Common myeloid progenitor, CD34-positive (primary cell): ENCODE results near the gene BANF1.

Experiments
- CTCF ChIA-PET: fragments of 350-600 bp; sonication (Branson Sonifier 250); formaldehyde crosslinking; loops from one replicate; lab custom pipeline; 2021; ENCODE audit warnings: antibody characterized with exemption; lab: Charles Lee
- POLR2A ChIA-PET: fragments of 350-600 bp; sonication (Branson Sonifier 250); formaldehyde crosslinking; loops from one replicate; lab custom pipeline; 2021; ENCODE audit warnings: antibody characterized with exemption; lab: Charles Lee
- DNase-seq, 3 donors: peaks; one replicate each; pipeline versions ENCODE4 v3.0.0 to v3.0.0-alpha.2; 2013
- H3K27ac ChIP-seq, 2 experiments: 1 replicate in 1 of 2; 2 replicates in 1 of 2; pipeline ENCODE4 v1.7.0; 2013; ENCODE audit warnings: inconsistent platforms in 2 of 2, low read length in 2 of 2, mild to moderate bottlenecking in 2 of 2, low read depth in 1 of 2, moderate library complexity in 1 of 2; ENCODE audit not compliant: severe bottlenecking in 2 of 2, insufficient read depth in 1 of 2, poor library complexity in 1 of 2
- H3K27me3 ChIP-seq, 5 experiments: replicated peaks in 2 of 5; 1 replicate in 3 of 5; 2 replicates in 2 of 5; pipeline versions ENCODE4 v1.6.1 to v1.7.0; 2013; ENCODE audit warnings: low read length in 4 of 5, mild to moderate bottlenecking in 2 of 5, moderate library complexity in 2 of 5, inconsistent platforms in 1 of 5; ENCODE audit not compliant: insufficient read depth in 5 of 5, control insufficient read depth in 4 of 5
- H3K36me3 ChIP-seq, 4 experiments: 1 replicate in 2 of 4; 2 replicates in 2 of 4; pipeline versions ENCODE4 v1.6.1 to v1.7.0; 2013; ENCODE audit warnings: low read length in 3 of 4, control low read depth in 1 of 4, mild to moderate bottlenecking in 1 of 4; ENCODE audit not compliant: control insufficient read depth in 4 of 4, insufficient read depth in 4 of 4
- H3K4me1 ChIP-seq, 4 experiments: 1 replicate in 3 of 4; 2 replicates in 1 of 4; pipeline versions ENCODE4 v1.6.1 to v1.7.1; 2013; ENCODE audit warnings: low read length in 3 of 4, mild to moderate bottlenecking in 3 of 4, control low read depth in 1 of 4, inconsistent platforms in 1 of 4, moderate library complexity in 1 of 4; ENCODE audit not compliant: control insufficient read depth in 4 of 4, insufficient read depth in 4 of 4; ENCODE audit errors: control extremely low read depth in 1 of 4
- H3K4me3 ChIP-seq, 7 experiments: 1 replicate in 4 of 7; 2 replicates in 3 of 7; pipeline versions ENCODE4 v1.5.1 to v1.7.0; 2013; ENCODE audit warnings: mild to moderate bottlenecking in 7 of 7, low read length in 6 of 7, moderate library complexity in 6 of 7, inconsistent platforms in 2 of 7, low read depth in 2 of 7, control low read depth in 1 of 7; ENCODE audit not compliant: insufficient read depth in 4 of 7, control insufficient read depth in 1 of 7; ENCODE audit errors: extremely low read depth in 1 of 7
- H3K9me3 ChIP-seq, 5 experiments: 1 replicate in 4 of 5; 2 replicates in 1 of 5; pipeline versions ENCODE4 v1.6.1 to v1.7.1; 2013; ENCODE audit warnings: low read length in 4 of 5, mild to moderate bottlenecking in 2 of 5, inconsistent platforms in 1 of 5, low read depth in 1 of 5, moderate library complexity in 1 of 5; ENCODE audit not compliant: control insufficient read depth in 4 of 5, insufficient read depth in 2 of 5; ENCODE audit errors: control extremely low read depth in 1 of 5
- WGBS: methylation state at CpG from one replicate; pipeline ENCODE4 v1.1.5; 2013; ENCODE audit not compliant: insufficient coverage; 5-methylcytosine and 5-hydroxymethylcytosine counted together

BANF1 gene

DNA sequence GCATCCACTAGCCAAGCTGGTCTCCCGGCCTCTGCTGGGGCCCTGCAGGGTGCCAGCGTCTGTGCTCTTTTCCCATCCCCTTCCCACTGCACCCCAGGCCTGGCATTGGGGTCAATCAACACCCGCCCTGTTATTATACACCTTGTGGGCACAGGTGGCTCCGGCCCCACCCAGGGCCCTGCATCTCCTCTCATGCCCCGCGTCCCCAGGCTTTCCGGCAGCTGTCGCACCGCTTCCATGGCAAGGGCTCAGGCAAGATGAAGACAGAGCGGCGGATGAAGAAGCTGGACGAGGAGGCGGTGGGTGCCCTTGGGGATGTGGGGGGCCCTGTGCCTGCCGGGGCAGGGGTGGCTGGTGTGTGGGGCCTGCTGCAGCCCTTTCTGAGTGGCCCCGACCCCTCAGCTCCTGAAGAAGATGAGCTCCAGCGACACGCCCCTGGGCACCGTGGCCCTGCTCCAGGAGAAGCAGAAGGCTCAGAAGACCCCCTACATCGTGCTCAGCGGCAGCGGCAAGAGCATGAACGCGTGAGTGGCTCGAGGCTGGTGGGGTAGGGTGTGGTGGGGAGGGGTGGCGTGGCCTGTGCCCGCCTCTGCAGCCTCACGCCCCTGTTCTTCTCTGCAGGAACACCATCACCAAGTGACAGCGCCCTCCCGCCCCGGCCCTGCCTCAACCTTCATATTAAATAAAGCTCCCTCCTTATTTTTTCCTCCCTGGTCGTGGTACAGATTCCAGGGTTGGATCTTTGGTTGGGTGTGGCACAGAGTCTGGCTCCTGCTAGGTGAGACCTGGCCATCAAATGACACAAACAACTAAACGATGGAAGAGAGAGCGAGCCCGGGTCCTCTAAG lies 23.7 kb upstream of the BANF1 start:
- Histone ChIP-seq H3K27me3 (no peaks in the 10 kb centered on the region), H3K4me3 (no peak overlapping the region), H3K4me1 (no peaks in the 10 kb centered on the region), H3K9me3 (no peaks in the 10 kb centered on the region), H3K27ac (no peak overlapping the region), H3K36me3 (peaks cover 6 to 48% (median 33%) of the 10 kb centered on the region in 4 experiments)
- POLR2A ChIA-PET: no interaction called here
- no peak for DNase-seq
- CTCF ChIA-PET: interaction anchor here (1.9 kb wide), 1 partner anchor 87 kb away, joined by 7 read pairs; the partner anchor contains the start of gene CCDC85B
- 97% methylated on average over 17 of the region's 34 CpGs for WGBS

DNA sequence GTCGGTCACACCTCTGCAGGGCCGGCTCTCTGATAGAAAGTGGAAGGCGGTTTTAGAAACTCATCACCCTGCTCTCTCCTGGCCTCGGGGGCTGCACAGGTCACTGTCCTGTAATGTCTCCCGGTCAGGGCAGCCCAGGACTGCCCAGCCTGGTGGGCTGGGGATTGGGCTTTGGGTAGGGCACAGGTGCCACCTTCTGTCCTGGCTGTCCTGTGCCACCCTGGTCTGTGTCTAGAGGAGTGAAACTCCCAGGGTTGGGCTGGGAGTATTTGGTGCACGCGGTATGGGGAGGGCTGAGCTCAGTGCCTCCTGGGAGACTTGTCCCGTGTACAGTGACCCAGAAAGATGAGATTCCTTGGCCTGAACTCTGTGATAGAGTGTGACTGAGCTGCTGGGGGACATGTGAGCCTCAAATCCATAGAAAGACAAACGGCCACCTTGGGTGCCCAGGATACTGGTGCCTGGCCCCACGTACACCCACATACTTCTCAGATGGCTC lies 23.0 kb upstream of the BANF1 start:
- ChIA-PET POLR2A (no interaction called here), CTCF (interaction anchor here (1.1 to 1.9 kb wide), 2 partner anchors 88 to 95 kb away, joined by 5 to 7 read pairs; partner anchors contain the start of gene CCDC85B)
- H3K9me3 ChIP-seq: no peaks in the 10 kb centered on the region
- WGBS: 91% methylated on average over 7 of the region's 10 CpGs
- peaks cover 6 to 46% (median 31%) of the 10 kb centered on the region in 4 experiments for H3K36me3 ChIP-seq
- no peaks in the 10 kb centered on the region for H3K4me1 ChIP-seq
- no peak for DNase-seq
- no peaks in the 10 kb centered on the region for H3K27me3 ChIP-seq
- no peak overlapping the region for H3K27ac ChIP-seq
- no peak overlapping the region for H3K4me3 ChIP-seq

DNA sequence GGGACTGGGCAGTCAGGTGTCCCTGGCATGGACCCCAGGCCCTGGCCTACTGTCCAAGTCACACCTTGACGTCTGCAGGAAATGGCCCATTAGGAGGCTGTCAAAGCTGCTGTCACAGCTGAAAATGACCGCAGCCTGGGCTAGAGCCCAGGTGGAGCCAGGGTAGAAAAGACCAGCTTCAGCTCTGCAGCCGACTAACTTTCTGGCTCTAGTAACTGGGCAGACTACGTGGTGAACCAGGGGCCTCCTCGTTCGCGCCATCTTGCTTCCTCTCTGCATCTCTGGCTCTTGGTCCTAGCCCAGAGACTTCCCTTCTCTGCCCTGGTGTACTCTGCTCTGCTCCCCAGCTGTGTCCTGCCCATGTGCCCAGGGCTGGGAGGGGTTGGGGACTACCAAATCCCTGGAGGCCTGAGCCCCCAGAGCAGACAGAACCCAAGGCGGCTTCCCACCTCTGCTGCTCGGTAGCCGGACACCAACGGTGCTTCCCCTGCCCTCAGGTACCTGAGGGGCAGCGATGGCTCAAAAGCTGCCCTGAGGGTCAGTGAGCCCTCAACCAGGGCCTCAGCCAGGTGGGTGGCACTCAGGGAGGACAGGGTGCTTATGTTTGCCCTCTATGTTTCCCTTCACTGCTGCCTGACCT lies 21.1 kb upstream of the BANF1 start:
- DNase-seq: no peak
- Histone ChIP-seq H3K4me1 (no peaks in the 10 kb centered on the region), H3K4me3 (no peak overlapping the region), H3K27me3 (no peaks in the 10 kb centered on the region), H3K9me3 (no peaks in the 10 kb centered on the region), H3K36me3 (peaks cover 2 to 39% (median 24%) of the 10 kb centered on the region in 4 experiments), H3K27ac (no peak overlapping the region)
- 88% methylated on average over 9 of the region's 12 CpGs for WGBS
- ChIA-PET POLR2A (interaction anchor here (1.0 kb wide), 1 partner anchor 9 kb away, joined by 4 read pairs; no protein-coding TSS in a partner anchor), CTCF (interaction anchor here (1.0 kb wide), 1 partner anchor 9 kb away, joined by 3 read pairs; no protein-coding TSS in a partner anchor)

- no peak for DNase-seq
- H3K27me3 ChIP-seq: no peaks in the 10 kb centered on the region
- H3K36me3 ChIP-seq: peaks cover 0 to 29% (median 16%) of the 10 kb centered on the region in 4 experiments
- no peaks in the 10 kb centered on the region for H3K9me3 ChIP-seq
- H3K4me3 ChIP-seq: no peak overlapping the region
- ChIA-PET POLR2A (interaction anchor here (0.6 kb wide), 2 partner anchors 54 to 86 kb away, joined by 3 to 4 read pairs; no protein-coding TSS in a partner anchor), CTCF (interaction anchor here (0.6 to 6.8 kb wide), 3 partner anchors 41 to 95 kb away, joined by 3 to 86 read pairs (median 4); partner anchors contain the start of genes CCDC85B, FIBP and FOSL1)
- WGBS: 84% methylated on average over 14 of the region's 16 CpGs
- no peaks in the 10 kb centered on the region for H3K4me1 ChIP-seq
- no peak overlapping the region for H3K27ac ChIP-seq
These were observed 20.1 kb upstream of the BANF1 start for GRCh38 chr11:65981972-65982823.

DNA sequence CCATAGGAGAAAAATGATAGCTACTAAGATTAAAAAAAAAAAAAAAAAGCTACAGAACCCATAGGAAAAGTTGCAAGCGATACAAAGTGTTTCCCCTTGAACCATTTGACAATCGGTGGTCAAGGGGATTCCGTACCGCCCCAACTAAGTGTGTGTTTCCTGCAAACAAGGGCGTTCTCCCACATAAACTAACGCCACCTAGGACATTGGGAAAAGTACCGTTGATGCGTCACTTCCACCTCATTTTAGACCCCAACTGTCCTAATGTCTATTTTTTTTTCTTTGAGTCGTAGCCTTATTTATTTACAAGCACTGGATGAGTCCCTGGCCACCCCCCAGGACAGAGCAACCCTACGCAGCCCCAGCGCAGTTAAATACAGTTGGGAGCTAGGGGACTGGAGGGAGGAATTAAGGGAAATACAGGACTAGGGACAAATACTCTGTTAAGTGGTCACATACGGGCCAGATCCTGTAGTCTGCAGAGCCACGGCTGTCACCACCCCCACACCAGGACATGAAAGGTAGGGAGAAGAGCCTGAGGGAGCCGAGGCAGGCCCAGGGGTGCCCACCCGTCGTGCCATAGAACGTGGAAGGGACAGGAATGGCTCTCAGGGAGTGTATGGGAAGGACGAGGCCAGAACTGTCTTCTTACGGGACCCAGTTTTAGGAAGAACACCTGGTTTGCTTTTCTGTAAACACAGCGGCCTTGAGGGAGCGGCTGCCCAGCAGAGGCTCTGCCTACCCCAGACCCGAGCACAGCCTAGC lies 19.3 kb upstream of the BANF1 start:
- Histone ChIP-seq H3K9me3 (no peaks in the 10 kb centered on the region), H3K4me3 (no peak overlapping the region), H3K27ac (no peak overlapping the region), H3K36me3 (peaks cover 0 to 21% (median 10%) of the 10 kb centered on the region in 4 experiments), H3K27me3 (no peaks in the 10 kb centered on the region), H3K4me1 (no peaks in the 10 kb centered on the region)
- ChIA-PET POLR2A (interaction anchor here (0.6 kb wide), 2 partner anchors 55 to 87 kb away, joined by 3 to 4 read pairs; no protein-coding TSS in a partner anchor), CTCF (interaction anchor here (0.6 to 6.8 kb wide), 6 partner anchors 11 to 203 kb away, joined by 3 to 86 read pairs (median 4); partner anchors contain the start of genes CCDC85B, FIBP and FOSL1)
- no peak for DNase-seq
- WGBS: 97% methylated on average over 17 of the region's 22 CpGs

DNA sequence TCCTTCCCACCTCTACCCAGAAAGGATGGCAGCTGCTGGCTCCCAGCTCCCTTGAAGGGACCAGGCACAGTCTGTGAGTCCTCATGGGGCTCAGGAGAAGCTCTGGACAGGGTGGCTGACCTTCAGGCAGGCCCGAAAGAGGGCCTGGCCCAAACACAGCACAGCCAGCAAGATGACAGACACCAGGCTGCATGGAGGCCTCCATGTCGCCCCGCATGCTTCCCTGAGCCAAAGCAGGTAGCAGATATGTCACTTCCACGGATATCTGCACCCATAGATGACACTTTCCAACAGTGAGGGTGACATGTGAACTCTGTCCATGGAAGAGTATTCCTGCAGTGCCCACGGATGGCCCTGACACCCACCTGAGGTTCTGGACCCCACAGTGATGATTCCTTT lies 18.7 kb upstream of the BANF1 start:
- Histone ChIP-seq H3K27me3 (no peaks in the 10 kb centered on the region), H3K36me3 (peaks cover 0 to 15% (median 8%) of the 10 kb centered on the region in 4 experiments), H3K27ac (no peak overlapping the region), H3K9me3 (no peaks in the 10 kb centered on the region), H3K4me3 (no peak overlapping the region), H3K4me1 (no peaks in the 10 kb centered on the region)
- CTCF ChIA-PET: interaction anchor here (0.6 to 6.8 kb wide), 6 partner anchors 11 to 203 kb away, joined by 3 to 86 read pairs (median 4); partner anchors contain the start of genes CCDC85B, FIBP and FOSL1
- POLR2A ChIA-PET: no interaction called here
- DNase-seq: no peak
- WGBS: 88% methylated on average over 5 of the region's 5 CpGs
